Activated naive CD4-positive, alpha-beta T cell treated with anti-CD3 and anti-CD28 coated beads, Interleukin-2, amount 10 ng/mL, durations not matched to agents 7 days and 5 days (primary cell): Measurements from ENCODE around the gene CALN1.
"Not testable (repeated sequence)": the region's sequence is repeated elsewhere in the genome, so short reads cannot be mapped to it uniquely, and the experiment has no call there.

Experiments
- CTCF ChIA-PET: fragments of 350-600 bp; sonication (Branson Sonifier 250); formaldehyde crosslinking; loops from one replicate; lab custom pipeline; 2021; ENCODE audit warnings: antibody characterized with exemption; lab: Charles Lee
- DNase-seq: peaks from one replicate; pipeline ENCODE4 v3.0.0-alpha.2; 2020
- H3K27ac Mint-ChIP-seq: one replicate; pipeline ENCODE4 v1.8.0; 2021; ENCODE audit warnings: mild to moderate bottlenecking, moderate library complexity, mixed read lengths
- H3K27me3 Mint-ChIP-seq: one replicate; pipeline ENCODE4 v1.8.0; 2021; ENCODE audit warnings: mild to moderate bottlenecking, mixed read lengths
- H3K36me3 Mint-ChIP-seq: one replicate; pipeline ENCODE4 v1.8.0; 2021; ENCODE audit warnings: mixed read lengths
- H3K4me1 Mint-ChIP-seq: one replicate; pipeline ENCODE4 v1.8.0; 2021; ENCODE audit warnings: mixed read lengths
- H3K4me3 Mint-ChIP-seq: one replicate; pipeline ENCODE4 v1.8.0; 2021; ENCODE audit warnings: mild to moderate bottlenecking, moderate library complexity, mixed read lengths
- H3K9me3 Mint-ChIP-seq: one replicate; pipeline ENCODE4 v1.8.0; 2021; ENCODE audit warnings: mixed read lengths

The CALN1 gene

GRCh38 chr7:72391821-72392377, 20.2 kb downstream of the CALN1 start:
- peaks cover 13% of the 10 kb centered on the region for H3K9me3 Mint-ChIP-seq

GRCh38 chr7:72386118-72386517, 26.0 kb downstream of the CALN1 start:
- CTCF ChIA-PET, result no interaction called here
- H3K27ac Mint-ChIP-seq, result no peak overlapping the region
- H3K27me3 Mint-ChIP-seq, result no peaks in the 10 kb centered on the region
- no peak overlapping the region for H3K4me3 Mint-ChIP-seq
- no peaks in the 10 kb centered on the region for H3K36me3 Mint-ChIP-seq
- peaks cover 11% of the 10 kb centered on the region for H3K9me3 Mint-ChIP-seq
- H3K4me1 Mint-ChIP-seq, result no peaks in the 10 kb centered on the region
- DNase-seq, result no peak

More at GRCh38 chr7:72391821-72392377, 20.2 kb downstream of the CALN1 start:
- Mint-ChIP-seq H3K27me3 (no peaks in the 10 kb centered on the region), H3K27ac (no peak overlapping the region), H3K4me1 (no peaks in the 10 kb centered on the region), H3K4me3 (no peak overlapping the region), H3K36me3 (no peaks in the 10 kb centered on the region)
- no peak for DNase-seq
- CTCF ChIA-PET, result no interaction called here

GRCh38 chr7:72362246-72362645, 49.9 kb downstream of the CALN1 start:
- no peaks in the 10 kb centered on the region for H3K27me3 Mint-ChIP-seq
- H3K4me3 Mint-ChIP-seq, result no peak overlapping the region
- H3K27ac Mint-ChIP-seq, result no peak overlapping the region
- no peaks in the 10 kb centered on the region for H3K36me3 Mint-ChIP-seq
- CTCF ChIA-PET, result no interaction called here
- no peaks in the 10 kb centered on the region for H3K4me1 Mint-ChIP-seq
- no peak for DNase-seq
- H3K9me3 Mint-ChIP-seq, result peaks cover 10% of the 10 kb centered on the region

- H3K27ac Mint-ChIP-seq, result no peak overlapping the region
- DNase-seq, result no peak
- H3K36me3 Mint-ChIP-seq, result no peaks in the 10 kb centered on the region
- no peak overlapping the region for H3K4me3 Mint-ChIP-seq
- no peaks in the 10 kb centered on the region for H3K27me3 Mint-ChIP-seq
- CTCF ChIA-PET, result no interaction called here
- no peaks in the 10 kb centered on the region for H3K4me1 Mint-ChIP-seq
- peaks cover 4% of the 10 kb centered on the region for H3K9me3 Mint-ChIP-seq
Observed at GRCh38 chr7:72345208-72345727, 66.9 kb downstream of the CALN1 start.

DNA sequence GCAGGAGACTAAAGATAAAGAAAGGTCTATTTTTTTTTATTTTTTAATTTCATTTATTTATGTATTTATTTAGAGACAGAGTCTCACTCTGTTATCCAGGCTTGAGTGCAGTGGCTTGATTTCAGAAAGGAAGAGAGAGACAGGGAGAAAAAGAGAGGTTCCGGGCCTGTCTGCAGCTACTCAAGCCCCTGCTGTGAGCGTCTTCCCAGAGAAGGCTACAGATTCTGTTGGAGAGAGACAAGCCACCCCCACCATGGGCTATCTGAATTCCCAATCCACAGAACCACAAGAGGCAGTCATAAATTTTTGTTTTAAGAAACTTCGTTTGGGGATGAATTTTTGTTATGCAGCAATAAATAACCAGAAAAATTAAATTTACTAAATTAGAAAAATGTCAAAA, 68.1 kb downstream of the CALN1 start:
- H3K4me1 Mint-ChIP-seq, result no peaks in the 10 kb centered on the region
- H3K4me3 Mint-ChIP-seq, result no peak overlapping the region
- CTCF ChIA-PET, result no interaction called here

DNA sequence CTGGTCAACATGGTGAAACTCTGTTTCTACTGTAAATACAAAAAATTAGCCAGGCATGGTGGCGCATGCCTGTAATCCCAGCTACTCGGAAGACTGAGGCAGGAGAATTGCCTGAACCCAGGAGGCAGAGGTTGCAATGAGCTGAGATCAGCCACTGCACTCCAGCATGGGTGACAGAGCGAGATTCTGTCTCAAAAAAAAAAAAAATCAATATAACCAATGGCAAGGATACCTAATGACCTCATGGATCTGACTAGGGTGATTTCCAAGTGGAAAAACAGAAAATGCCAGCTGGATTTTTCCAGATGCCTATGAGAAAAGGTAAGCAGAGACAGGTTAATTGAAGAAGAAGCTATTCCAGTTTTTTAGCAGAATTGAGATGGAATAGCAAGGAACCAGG, 68.8 kb downstream of the CALN1 start:
- H3K4me1 Mint-ChIP-seq, H3K27ac Mint-ChIP-seq, DNase-seq, H3K9me3 Mint-ChIP-seq, CTCF ChIA-PET, H3K27me3 Mint-ChIP-seq, H3K4me3 Mint-ChIP-seq, H3K36me3 Mint-ChIP-seq: not testable (repeated sequence)

More for the DNA sequence above, 68.1 kb downstream of the CALN1 start:
- H3K9me3 Mint-ChIP-seq, result peaks cover 6% of the 10 kb centered on the region
- no peak overlapping the region for H3K27ac Mint-ChIP-seq
- no peaks in the 10 kb centered on the region for H3K36me3 Mint-ChIP-seq
- no peak for DNase-seq
- H3K27me3 Mint-ChIP-seq, result no peaks in the 10 kb centered on the region

GRCh38 chr7:72337390-72338167, 74.6 kb downstream of the CALN1 start:
- H3K4me3 Mint-ChIP-seq, result no peak overlapping the region
- CTCF ChIA-PET, result no interaction called here
- no peak for DNase-seq
- H3K27me3 Mint-ChIP-seq, result peaks cover 30% of the 10 kb centered on the region
- peaks cover 12% of the 10 kb centered on the region for H3K9me3 Mint-ChIP-seq
- no peaks in the 10 kb centered on the region for H3K36me3 Mint-ChIP-seq
- no peaks in the 10 kb centered on the region for H3K4me1 Mint-ChIP-seq
- H3K27ac Mint-ChIP-seq, result no peak overlapping the region

DNA sequence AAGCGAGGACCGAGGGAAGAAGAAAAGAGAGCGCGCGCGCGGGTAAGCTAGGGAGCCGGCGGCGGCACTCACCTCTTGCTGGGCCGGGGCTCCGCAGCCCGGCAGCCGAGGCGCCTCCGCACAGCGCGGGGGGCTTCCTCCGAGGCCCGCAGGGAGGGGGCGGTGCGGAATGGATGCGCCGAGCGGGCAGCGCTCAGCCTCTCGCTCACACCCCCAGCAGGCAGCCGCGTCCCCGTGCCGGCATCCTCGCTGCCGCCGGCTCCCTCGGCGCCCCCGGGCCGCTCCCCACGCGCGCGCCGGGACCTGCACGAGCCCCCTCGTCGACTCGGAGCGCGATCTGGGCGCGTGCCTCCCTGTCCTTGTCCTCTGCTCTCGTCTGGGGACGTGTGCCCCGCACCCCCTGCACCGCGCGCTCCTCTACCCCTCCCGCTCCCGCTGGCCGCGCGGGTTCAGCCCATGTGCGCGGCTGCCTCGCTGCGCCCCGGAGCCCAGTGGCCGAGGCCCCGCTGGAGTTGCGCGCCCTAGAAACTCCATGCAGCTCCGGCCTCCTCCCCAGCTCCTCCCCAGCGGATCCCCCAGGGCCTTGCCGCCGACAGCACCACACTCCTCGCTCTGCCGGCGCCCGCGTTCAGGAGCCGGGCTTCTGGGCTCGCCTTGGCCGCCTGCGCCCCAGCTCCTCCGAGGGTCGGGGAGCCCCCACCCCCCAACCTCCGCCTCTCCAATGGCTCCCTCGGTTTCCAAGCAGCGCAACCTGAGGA, 75.3 kb downstream of the CALN1 start:
- Mint-ChIP-seq H3K27ac (no peak overlapping the region), H3K36me3 (no peaks in the 10 kb centered on the region), H3K4me1 (no peaks in the 10 kb centered on the region), H3K9me3 (peaks cover 15% of the 10 kb centered on the region), H3K27me3 (peaks cover 30% of the 10 kb centered on the region), H3K4me3 (no peak overlapping the region)
- no peak for DNase-seq
- CTCF ChIA-PET, result no interaction called here

- Mint-ChIP-seq H3K27me3 (peaks cover 30% of the 10 kb centered on the region), H3K9me3 (peaks cover 12% of the 10 kb centered on the region), H3K4me1 (no peaks in the 10 kb centered on the region), H3K27ac (no peak overlapping the region), H3K4me3 (no peak overlapping the region), H3K36me3 (no peaks in the 10 kb centered on the region)
- no peak for DNase-seq
- CTCF ChIA-PET, result no interaction called here
Observed at GRCh38 chr7:72336382-72336631, 75.8 kb downstream of the CALN1 start.

- Mint-ChIP-seq H3K27me3 (peaks cover 30% of the 10 kb centered on the region), H3K4me3 (no peak overlapping the region), H3K27ac (no peak overlapping the region), H3K9me3 (peaks cover 14% of the 10 kb centered on the region), H3K4me1 (no peaks in the 10 kb centered on the region), H3K36me3 (no peaks in the 10 kb centered on the region)
- DNase-seq, result no peak
- CTCF ChIA-PET, result no interaction called here
Observed at GRCh38 chr7:72335561-72336381, 76.4 kb downstream of the CALN1 start.

DNA sequence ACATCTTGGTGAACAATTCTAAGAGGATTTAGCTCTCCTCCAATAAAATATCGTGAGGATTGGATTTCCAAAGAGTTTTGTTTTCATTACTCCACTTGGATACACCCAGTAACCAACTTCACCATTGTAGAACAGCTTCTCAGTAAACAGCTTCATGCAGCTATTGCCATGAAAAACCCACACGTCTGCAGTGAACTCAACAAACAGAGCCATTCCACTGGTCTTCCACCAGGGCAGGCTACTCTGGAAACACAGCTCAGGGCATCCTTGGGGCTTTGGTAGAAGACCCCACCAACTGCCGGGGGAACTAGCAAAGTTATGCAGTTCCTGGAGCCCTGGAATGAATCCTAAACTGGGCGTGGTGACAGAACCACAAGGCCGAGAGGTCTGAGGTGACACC, 77.4 kb downstream of the CALN1 start:
- Mint-ChIP-seq H3K4me1 (no peaks in the 10 kb centered on the region), H3K4me3 (no peak overlapping the region), H3K9me3 (peaks cover 18% of the 10 kb centered on the region), H3K27me3 (peaks cover 30% of the 10 kb centered on the region), H3K27ac (no peak overlapping the region), H3K36me3 (no peaks in the 10 kb centered on the region)
- no peak for DNase-seq
- CTCF ChIA-PET, result no interaction called here

DNA sequence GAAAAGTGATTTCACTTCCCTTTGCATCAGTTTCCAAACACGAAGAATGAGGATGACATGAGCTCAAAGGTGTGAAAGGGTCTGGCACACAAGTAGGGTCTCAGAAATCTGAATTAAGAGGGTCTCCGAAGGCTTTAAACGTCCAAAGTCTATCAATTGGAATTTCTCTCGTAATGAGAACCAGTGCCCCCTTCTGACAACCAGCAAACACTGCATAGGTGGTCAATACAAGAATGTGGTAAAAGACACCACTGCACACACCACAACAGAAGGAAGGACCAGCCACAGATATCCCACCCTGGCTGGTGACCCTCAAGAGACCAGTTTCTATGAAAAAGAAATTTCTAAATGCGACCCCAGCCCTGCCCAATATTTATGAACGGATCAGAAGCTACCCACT, 78.1 kb downstream of the CALN1 start:
- no peak overlapping the region for H3K27ac Mint-ChIP-seq
- no peaks in the 10 kb centered on the region for H3K4me1 Mint-ChIP-seq
- peaks cover 20% of the 10 kb centered on the region for H3K9me3 Mint-ChIP-seq
- peaks cover 30% of the 10 kb centered on the region for H3K27me3 Mint-ChIP-seq
- H3K4me3 Mint-ChIP-seq, result no peak overlapping the region
- CTCF ChIA-PET, result interaction anchor here (0.9 kb wide), 1 partner anchor 12 kb away, joined by 4 read pairs; no protein-coding TSS in a partner anchor
- DNase-seq, result no peak
- no peaks in the 10 kb centered on the region for H3K36me3 Mint-ChIP-seq

DNA sequence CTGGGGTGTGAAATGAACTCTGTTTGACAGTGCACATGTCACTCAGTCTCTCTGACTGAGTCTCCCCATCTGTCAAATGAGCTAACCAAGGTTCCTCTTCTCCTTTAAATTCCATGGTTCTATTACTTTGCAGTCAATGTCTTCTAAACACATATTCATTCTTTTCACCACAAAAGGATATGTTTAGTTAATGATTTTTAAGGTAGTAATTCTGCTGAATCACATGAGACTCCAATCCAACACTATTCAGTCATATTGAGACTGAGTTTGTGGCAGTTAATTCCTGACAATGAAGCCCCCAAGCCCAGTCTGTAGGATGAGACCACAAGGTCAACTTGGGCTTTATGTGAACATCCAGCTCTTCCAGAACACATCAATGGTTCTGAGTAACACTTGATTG, 85.3 kb downstream of the CALN1 start:
- H3K4me3 Mint-ChIP-seq, result no peak overlapping the region
- CTCF ChIA-PET, result no interaction called here
- H3K27ac Mint-ChIP-seq, result no peak overlapping the region
- H3K36me3 Mint-ChIP-seq, result no peaks in the 10 kb centered on the region
- no peaks in the 10 kb centered on the region for H3K4me1 Mint-ChIP-seq
- DNase-seq, result no peak
- peaks cover 16% of the 10 kb centered on the region for H3K9me3 Mint-ChIP-seq
- no peaks in the 10 kb centered on the region for H3K27me3 Mint-ChIP-seq

GRCh38 chr7:72326365-72326764, 85.8 kb downstream of the CALN1 start:
- Mint-ChIP-seq H3K9me3 (peaks cover 16% of the 10 kb centered on the region), H3K36me3 (no peaks in the 10 kb centered on the region), H3K27ac (no peak overlapping the region), H3K27me3 (no peaks in the 10 kb centered on the region), H3K4me1 (no peaks in the 10 kb centered on the region), H3K4me3 (no peak overlapping the region)
- no peak for DNase-seq
- CTCF ChIA-PET, result no interaction called here
